Neural crest cell (in vitro differentiated cells): ENCODE measurements around the gene NEURL4. TPM values are rescaled to one million over a fixed set of nuclear protein-coding genes. Genes with fewer than 3 reads are reported as not detected.

ENCODE experiments used
- DNase-seq: peaks from one replicate; pipeline ENCODE4 v3.0.0; 2021; ENCODE audit warnings: low read depth, mixed read lengths, low spot score
- H3K27ac Mint-ChIP-seq: one replicate; pipeline ENCODE4 v1.8.0; 2021; ENCODE audit warnings: mild to moderate bottlenecking, mixed read lengths; ENCODE audit not compliant: unreplicated experiment
- H3K27me3 Mint-ChIP-seq: 2 replicates; pipeline ENCODE4 v1.8.0; 2021; ENCODE audit warnings: low read depth, mild to moderate bottlenecking, mixed read lengths
- H3K36me3 Mint-ChIP-seq: 2 replicates; pipeline ENCODE4 v1.8.0; 2021; ENCODE audit warnings: low read depth, mild to moderate bottlenecking, mixed read lengths
- H3K4me1 Mint-ChIP-seq: 2 replicates; pipeline ENCODE4 v1.8.0; 2021; ENCODE audit warnings: mixed read lengths
- H3K4me3 Mint-ChIP-seq: one replicate; pipeline ENCODE4 v1.8.0; 2021; ENCODE audit warnings: mild to moderate bottlenecking, mixed read lengths
- H3K9me3 Mint-ChIP-seq: 2 replicates; pipeline ENCODE4 v1.8.0; 2021; ENCODE audit warnings: mixed read lengths
- total RNA-seq: library from RNA; stranded (reverse); gene quantifications from 2 replicates; pipeline ENCODE4 v1.2.1, GENCODE V29; 2021
- TF ChIP-seq, protein P1 (sequence below): fragments of 200-600 bp; sonication (generic); conservative IDR thresholded peaks from 2 replicates; pipeline ENCODE4 v1.5.0; 2021; ENCODE audit warnings: antibody characterized with exemption, mild to moderate bottlenecking

The NEURL4 gene
- total RNA-seq, 1 donor from 2014 or later: 69.5 TPM

DNA sequence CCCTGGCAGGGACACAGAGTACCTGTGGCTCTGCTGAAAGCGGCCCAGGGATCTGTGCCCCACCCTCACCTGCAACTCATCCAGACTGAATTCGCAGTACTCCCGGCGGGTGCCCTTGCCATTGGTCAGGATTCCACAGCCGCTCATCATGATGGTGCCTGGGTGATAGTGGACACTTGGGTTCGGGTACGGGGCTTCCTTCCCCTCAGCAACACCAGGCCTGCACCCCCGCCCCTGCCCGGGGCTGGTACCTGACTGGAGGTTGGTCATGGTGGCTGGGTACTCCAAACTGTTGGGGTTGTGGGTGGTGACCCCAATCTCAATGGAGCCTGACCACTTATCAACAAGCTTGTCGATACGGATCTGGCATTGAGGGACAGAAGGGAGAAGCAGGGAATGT is 2.9 kb downstream of the NEURL4 start:
- no peaks in the 10 kb centered on the region for H3K9me3 Mint-ChIP-seq
- TF ChIP-seq, protein P1, sequence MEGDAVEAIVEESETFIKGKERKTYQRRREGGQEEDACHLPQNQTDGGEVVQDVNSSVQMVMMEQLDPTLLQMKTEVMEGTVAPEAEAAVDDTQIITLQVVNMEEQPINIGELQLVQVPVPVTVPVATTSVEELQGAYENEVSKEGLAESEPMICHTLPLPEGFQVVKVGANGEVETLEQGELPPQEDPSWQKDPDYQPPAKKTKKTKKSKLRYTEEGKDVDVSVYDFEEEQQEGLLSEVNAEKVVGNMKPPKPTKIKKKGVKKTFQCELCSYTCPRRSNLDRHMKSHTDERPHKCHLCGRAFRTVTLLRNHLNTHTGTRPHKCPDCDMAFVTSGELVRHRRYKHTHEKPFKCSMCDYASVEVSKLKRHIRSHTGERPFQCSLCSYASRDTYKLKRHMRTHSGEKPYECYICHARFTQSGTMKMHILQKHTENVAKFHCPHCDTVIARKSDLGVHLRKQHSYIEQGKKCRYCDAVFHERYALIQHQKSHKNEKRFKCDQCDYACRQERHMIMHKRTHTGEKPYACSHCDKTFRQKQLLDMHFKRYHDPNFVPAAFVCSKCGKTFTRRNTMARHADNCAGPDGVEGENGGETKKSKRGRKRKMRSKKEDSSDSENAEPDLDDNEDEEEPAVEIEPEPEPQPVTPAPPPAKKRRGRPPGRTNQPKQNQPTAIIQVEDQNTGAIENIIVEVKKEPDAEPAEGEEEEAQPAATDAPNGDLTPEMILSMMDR: no peak
- H3K4me1 Mint-ChIP-seq: peaks cover 22% of the 10 kb centered on the region

DNA sequence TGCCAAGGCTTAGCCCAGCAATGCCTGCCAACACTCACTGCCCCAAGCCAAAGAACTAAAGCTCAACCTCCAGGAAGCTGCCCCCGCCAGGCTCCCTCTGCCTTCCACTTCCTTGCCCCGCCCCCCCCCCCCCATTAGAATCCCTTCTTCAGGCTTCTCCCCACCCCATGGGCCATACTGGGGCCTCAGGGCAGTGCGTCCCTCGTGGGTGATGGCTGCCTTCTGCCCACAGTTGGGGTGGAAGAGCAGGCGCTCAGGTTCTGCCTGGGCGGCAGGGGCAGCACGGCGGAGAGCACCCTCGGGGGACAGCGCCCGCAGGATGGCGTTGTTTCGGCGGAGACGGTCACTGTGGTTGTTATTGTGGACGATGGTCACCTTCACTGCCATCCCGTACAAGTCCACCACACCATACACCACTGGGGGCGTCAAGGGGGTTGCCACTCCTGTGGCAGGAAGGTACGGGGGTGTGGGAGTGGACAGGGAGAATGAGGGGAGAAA is 4.1 kb downstream of the NEURL4 start:
- Mint-ChIP-seq H3K4me1 (peaks cover 20% of the 10 kb centered on the region), H3K27ac (no peak overlapping the region), H3K9me3 (no peaks in the 10 kb centered on the region), H3K27me3 (no peaks in the 10 kb centered on the region), H3K36me3 (peaks cover 3% of the 10 kb centered on the region), H3K4me3 (peak overlapping the region; percentile 47)
- DNase-seq: no peak
- TF ChIP-seq, protein P1: no peak

More for the DNA sequence above, 2.9 kb downstream of the NEURL4 start:
- DNase-seq: no peak
- Mint-ChIP-seq H3K36me3 (peaks cover 3% of the 10 kb centered on the region), H3K4me3 (peak overlapping the region; percentile 72), H3K27me3 (no peaks in the 10 kb centered on the region), H3K27ac (no peak overlapping the region)

DNA sequence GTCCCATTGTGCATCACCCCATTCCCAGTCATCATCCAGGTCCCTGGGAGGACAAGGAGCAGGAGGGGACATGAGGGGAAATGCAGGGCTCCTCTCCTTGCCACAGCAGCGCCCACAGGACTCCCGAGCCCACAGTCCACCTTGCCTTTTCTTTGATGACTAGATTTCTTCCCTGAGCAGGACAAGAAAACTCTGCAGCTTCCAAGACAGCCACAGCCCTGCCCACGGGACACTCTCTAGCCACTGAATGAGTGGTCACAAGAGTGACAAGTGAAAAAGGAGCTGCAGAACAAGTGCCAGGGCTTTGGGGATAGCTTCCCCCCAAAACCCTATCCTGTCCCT is 4.7 kb downstream of the NEURL4 start:
- TF ChIP-seq, protein P1: no peak
- H3K9me3 Mint-ChIP-seq: no peaks in the 10 kb centered on the region
- no peak for DNase-seq
- H3K27ac Mint-ChIP-seq: no peak overlapping the region
- H3K4me1 Mint-ChIP-seq: peaks cover 14% of the 10 kb centered on the region
- H3K36me3 Mint-ChIP-seq: peaks cover 3% of the 10 kb centered on the region
- no peaks in the 10 kb centered on the region for H3K27me3 Mint-ChIP-seq
- H3K4me3 Mint-ChIP-seq: peak overlapping the region; percentile 79

DNA sequence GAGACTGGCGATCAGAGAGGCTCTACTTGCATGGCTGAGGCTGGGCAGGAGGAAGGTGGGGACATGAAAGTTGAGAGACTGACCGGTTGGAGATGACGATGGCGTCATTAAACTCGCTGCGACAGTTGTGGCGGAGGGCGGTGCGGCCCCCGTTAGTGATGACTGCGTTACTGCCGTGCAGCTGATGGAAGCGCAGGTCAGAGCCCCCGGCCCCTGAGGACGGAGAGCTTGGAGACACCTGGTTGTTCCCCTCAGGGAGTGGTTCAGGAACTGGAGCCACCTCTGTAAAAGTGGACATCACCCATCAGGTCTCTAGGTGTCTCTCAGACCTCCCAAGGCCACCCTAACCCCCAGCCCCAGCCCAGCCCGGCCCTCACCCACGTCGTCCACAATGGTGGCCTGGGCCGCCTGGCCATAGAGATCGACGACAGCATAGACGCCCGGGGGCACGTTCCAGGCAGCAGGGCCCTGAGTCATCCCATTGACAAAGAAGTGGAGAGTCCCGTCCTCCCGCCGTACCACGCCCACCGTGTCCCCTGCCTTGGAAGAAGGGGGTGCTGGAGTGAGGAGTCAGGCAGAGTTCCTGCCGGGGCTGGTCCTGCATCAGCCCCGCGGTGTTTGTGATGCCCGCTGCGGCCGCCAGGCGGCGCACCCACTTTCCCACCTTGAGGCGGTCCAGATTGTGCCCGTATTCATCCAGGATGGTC is 5.3 kb downstream of the NEURL4 start:
- Mint-ChIP-seq H3K4me3 (peak overlapping the region; percentile 79), H3K27me3 (no peaks in the 10 kb centered on the region), H3K4me1 (peaks cover 12% of the 10 kb centered on the region), H3K36me3 (peaks cover 3% of the 10 kb centered on the region), H3K9me3 (no peaks in the 10 kb centered on the region), H3K27ac (no peak overlapping the region)
- peak; percentile 77 for DNase-seq
- TF ChIP-seq, protein P1: peak; percentile 79

DNA sequence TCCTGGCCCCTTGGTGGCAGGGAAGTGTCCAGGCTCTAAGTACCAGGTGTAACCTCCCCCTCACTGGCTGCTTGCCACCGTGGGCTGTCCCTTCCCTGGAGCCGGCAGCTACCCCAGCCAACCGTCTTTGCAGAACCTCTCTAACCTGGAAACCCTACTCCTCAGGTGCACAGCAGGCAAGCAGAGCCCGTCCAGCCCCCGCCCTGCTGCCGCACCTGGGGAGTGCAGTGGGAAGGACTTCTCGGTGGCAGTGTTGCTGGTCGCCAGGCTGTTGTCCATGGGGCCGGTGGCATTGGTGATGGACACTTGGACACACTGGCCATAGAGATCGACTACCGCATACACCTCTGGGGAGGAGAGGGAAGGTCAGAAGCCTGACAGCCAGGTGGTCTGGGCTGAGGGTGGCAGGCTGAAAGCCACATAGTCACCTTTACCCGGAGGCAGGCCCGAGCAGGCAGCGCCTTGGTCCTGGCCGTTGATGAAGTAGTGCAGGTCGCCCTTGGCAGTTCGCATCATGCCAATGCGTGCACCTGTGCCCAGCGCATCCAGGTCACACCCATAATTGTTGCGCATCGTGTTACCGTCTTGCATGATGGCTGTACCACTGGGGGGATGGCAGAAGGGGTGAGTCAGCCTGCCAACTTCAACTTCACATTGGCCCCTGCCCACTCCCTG is 6.5 kb downstream of the NEURL4 start:
- Mint-ChIP-seq H3K4me3 (no peak overlapping the region), H3K4me1 (no peaks in the 10 kb centered on the region), H3K27ac (no peak overlapping the region), H3K9me3 (no peaks in the 10 kb centered on the region), H3K36me3 (peaks cover 3% of the 10 kb centered on the region), H3K27me3 (no peaks in the 10 kb centered on the region)
- no peak for DNase-seq
- TF ChIP-seq, protein P1: no peak
